GM18858 (cell line): ENCODE measurements around the gene HMCN1.
"Not testable (repeated sequence)": the region's sequence is repeated elsewhere in the genome, so short reads cannot be mapped to it uniquely, and the experiment has no call there.

ENCODE experiments used
- ATAC-seq: cut with Tn5 transposase; IDR thresholded peaks from one replicate; pipeline ENCODE4 v1.9.1; 2021; ENCODE audit not compliant: unreplicated experiment

HMCN1 gene

DNA sequence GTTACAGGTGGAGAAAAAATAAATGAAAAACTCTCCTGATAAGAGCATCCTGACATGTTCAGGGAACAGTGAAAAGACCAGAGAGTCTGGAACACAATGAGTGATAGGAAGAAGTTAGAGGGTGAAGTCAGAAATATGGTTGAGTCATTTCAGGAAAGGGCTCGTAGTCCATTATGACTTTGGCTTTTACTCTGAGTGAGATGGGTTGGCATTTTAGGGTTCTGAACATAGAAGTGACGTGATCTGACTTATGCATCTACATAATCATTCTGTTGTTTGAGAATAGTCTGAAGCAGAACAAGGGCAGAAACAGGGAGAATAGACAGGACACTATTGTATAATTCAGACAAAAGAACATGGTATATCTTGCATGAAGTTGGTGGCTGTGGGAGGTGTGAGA is 5.8 kb downstream of the HMCN1 start:
- ATAC-seq = peak; percentile 83

DNA sequence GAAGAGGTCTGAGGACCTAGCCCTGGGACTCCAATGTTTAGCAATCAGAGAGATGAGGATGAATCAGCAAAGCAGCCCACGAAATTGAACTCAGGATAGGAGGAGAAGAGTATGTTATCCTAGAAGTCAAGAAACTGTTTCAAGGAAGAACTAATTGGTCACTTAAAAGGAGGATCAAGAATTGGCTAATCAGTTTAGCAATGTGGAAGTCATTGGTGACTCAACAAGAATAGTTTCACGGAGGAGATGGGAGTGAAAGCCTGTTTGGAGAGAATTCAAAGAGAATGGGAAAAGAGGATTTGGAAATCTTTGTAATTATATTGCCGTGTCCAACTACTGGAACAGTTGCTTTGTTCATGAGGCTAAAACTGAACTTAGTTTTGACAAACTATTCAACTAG is 7.4 kb downstream of the HMCN1 start:
- no peak for ATAC-seq

DNA sequence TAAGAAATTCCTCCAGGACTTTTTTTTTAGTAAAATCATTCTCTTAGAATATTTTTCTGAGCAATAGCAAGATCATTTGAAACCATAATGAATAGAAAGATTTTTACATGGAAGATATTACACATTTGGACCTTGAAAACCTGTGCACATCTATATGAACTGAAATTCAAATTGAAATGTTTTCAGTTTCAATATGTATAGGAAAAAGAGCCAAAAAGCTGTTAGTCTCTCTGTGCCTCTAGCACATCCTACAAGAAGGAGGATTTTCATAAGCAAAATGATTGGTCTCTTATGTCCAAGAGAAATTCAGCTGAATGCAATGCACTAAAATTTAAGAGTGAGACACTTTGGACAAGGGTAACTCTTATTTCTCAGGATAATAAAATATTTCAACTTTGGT is 8.2 kb downstream of the HMCN1 start:
- no peak for ATAC-seq

DNA sequence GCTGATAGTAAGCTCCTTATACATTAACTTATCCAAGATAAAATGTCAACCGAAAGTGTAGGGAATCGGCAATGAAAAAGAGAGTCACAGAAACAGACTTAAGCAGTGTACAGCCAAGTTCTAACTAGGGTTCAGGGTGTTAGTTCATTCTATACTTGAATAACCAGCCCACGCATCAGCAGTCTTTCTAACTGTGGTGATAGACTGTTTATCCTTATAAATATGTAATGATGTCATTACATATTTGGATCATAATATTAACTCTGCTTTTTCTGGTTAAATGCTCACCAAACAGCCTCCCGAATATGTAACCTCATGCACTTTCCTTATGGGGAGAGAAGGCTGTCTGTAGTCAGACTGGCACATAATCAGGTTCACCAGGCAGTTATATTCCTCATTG is 11.0 kb downstream of the HMCN1 start:
- no peak for ATAC-seq

DNA sequence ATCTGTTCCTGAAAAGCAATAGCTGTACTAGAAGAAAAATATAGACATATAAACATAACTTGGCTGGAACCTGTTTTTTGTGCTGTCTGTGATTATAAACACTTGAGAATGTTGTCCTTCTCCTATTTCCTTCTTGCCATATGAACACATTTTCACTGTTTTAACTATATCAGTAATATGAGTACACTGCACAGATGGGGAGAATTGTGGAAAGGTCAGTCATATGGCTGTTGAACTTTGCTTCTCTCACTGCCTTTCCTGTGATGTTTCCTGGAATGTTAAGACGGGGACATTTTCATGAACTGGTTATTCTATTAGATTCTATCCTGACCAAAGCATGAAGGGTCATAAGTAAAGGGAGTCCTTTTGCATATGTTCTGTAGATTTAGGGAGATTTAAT is 24.9 kb downstream of the HMCN1 start:
- no peak for ATAC-seq

DNA sequence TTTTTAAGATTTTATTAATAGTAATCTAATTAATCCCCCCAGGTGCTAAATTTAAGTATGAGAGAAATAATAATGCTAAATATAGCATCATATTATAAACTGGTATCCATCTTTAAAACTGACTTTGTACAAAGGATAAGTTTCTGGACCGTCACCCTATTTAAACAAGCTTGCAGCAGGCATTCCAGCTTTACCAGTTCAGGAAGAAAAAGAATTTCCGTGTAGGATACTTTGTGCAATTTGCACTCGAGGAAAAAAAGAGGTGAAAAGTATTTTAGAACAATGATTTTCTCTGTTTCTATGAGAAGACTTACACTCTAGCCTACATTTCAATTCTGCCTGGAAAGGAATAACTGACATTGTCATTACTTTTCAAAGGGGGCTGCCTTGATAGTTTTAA is 27.6 kb downstream of the HMCN1 start:
- ATAC-seq = no peak

DNA sequence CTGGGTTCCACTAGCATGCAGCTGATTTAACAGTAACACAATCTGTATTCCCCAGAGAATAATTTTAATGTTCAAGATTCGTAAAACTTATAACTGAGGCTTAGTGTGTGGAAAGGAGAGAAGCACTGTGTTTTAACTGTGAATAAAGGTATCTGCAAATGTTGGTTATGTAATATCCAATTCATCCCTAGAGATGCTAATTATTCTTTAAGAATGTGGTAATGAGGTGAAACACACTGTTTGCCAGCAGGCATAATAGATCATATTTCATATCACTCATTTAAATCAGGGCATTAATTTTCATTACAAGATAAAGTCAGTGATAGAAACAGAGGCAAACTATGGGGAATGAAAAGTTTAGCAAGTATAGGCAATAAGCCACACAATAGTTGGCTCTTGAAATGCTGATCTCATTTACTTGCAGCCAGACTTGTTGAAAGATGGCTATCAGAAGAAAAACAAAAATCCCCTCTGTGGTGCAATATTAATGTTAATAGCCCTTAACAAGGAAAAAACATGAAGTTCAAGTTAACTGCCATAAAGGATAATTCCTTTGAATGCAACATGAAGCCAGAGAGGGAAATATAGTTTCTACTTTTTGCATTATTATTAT is 33.4 kb downstream of the HMCN1 start:
- ATAC-seq = no peak

DNA sequence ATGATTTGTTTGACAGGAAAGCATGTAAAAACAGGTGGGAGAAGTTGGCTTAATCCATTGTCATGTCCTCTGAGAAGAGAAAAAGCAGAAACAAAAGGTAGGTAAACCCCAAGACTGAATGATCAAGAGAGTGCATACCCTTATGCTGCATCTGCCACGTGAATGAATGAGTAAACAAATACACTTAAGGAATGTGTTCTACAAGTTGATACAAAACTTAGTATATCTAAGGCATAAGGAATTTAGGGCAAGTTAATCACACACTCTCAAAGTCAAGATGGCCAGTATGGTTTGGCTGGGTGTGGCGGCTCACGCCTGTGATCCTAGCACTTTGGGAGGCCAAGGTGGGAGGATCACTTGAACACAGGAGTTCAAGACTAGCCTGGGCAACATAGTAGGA is 34.2 kb downstream of the HMCN1 start:
- ATAC-seq = no peak

DNA sequence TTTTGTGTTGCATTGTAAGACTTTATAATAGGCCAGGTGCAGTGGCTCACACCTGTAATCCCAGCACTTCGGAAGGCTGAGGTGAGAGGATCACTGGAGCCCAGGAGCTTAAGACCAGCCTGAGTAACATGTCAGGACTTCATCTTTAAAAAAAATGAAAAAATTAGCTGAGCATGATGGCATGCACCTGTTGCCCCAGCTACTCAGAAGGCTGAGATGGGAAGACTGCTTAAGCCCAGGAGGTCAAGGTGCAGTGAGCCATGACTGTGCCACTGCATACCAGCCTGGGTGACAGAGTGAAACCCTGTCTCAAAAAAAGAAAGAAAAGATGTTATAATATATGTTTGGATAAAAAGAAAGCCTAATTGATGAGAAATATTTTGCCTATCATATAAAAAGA is 34.9 kb downstream of the HMCN1 start:
- ATAC-seq = no peak

DNA sequence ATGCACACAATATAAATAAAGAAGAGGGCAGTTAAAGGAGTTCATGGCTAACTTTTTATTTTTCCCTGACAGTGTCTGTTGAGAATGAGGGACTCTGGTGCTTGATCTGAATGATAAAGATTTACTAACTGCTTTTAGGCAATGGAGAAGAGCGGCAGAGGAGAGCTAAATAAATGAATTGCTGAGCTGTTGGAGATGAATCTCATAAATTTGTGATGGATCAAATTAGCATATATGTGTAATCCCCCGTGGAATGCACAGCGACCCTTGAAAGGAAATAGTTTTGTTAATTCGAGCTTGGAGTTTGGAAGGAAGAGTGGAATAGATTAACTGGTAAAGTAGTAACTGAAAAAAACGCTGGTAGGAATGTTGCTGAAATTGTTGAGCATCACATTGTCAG is 40.2 kb downstream of the HMCN1 start:
- ATAC-seq = no peak

DNA sequence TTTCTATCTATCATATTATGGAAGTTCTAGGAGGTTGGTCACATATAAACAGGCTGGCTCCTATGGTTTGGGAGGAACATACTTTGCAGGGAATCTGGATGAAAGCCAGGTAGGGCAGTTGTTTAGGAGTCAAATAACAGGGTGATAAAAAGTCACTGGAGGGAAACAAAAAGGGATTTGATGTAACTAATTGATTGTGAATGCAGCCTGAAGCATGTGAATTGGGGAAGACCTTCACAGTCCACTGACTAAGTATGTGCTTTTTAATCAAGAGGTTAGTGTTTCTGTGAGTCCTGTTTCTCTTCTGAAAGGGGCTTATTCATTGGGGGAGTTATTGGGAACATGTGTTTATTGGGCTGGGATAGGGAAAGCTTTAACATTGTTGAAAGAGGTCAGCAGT is 41.3 kb downstream of the HMCN1 start:
- no peak for ATAC-seq

DNA sequence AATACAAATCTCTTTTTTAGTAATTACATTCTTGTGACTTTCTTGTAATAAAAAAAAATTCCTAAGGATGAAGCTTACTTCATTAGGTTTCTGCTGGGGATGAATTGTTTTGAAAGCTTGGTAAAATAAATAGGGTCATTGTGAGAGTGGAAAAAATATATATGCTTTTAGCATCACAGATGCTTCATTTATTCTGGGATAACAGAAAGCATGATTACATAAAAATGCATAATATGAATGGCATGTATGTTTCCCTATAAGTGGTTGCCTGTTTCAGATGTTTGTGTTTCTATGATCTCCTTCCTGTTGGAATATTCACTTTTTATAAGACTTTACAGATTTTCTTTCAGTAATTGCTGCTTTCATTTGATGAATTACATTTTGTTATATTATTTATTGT is 42.3 kb downstream of the HMCN1 start:
- no peak for ATAC-seq

DNA sequence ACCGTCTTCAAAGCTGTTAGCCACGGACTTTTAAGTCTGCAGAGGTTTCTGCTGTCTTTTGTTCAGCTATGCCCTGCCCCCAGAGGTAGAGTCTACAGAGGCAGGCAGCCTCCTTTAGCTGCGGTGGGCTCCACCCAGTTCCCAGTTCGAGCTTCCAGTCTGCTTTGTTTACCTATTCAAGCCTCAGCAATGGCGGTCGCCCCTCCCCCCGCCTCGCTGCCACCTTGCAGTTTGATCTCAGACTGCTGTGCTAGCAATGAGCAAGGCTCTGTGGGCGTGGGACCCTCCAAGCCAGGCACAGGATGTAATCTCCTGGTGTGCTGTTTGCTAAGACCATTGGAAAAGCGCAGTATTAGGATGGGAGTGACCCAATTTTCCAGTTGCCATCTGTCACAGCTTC is 49.7 kb downstream of the HMCN1 start:
- not testable (repeated sequence) for ATAC-seq

DNA sequence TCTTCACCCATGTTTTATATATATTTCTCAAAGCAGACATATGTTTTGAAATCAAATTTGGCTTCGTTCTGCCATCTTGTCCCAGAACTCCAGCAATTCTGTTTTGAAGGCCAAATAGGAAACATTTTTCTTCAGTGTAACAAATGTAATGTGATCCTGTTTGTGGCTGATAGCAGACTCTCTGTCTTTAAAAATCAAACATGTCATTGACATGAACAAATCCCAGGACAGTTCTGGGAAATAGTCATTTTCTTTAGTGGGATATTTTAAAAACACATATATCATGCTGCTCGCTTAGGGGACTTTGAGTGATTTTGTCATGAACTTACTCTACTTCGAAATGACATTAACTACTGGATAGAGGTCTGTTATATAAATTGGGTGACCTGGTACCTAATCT is 51.4 kb downstream of the HMCN1 start:
- ATAC-seq = no peak

DNA sequence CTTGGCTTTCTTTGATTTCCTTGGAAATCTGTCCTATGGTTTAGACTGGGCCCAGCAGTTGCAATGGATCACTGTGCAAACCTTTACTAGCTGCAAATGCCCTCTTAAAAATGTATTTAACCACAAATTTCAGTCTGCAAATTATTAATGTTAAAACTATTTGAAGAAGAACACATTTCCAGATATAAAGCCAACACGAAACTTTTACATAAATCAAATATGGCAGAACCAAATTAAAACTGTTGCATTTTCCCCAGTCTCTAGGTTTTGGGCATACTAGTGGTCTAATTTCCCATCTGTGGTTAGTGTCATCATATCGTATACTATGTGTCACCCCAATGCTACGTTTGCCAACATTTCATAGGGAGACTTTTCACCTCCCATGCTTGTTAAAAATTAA is 52.3 kb downstream of the HMCN1 start:
- ATAC-seq = no peak

DNA sequence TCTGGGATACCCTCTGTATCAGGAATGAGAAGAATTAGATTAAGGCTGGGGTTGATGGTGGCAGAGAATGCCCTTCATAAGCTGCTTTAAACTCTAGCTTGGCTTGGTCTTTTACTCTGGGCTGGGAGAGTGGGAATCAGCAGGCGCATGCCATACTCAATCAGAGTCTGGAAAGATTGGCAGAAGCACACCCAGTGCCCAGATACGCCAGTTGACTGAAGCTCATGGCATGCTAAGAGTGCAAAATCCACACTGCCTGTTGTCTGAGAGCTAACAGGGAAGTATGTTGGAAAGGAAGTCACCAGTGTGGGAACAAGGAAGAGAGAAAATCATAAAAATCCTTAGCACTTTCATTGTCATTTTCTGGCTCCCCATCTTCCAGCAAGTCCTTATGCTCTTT is 53.0 kb downstream of the HMCN1 start:
- no peak for ATAC-seq

DNA sequence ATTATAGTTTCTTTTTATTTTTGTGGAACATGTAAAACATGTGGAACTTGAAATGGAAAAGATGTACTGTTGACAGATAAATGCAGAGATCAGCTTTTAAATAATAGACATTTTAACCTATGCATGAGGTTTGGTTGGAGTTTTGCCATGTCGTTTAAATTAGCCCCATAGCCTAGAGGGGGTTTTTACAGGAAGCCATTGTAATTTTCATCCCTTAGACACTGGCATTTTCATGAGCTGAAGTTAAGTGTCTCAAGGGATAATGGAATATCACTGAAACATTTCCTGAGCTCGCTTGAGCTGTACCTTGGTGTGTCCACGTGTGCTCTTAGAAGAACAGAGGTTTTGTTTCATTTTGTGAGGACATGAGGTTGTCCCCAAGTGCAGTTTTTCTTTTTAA is 54.2 kb downstream of the HMCN1 start:
- no peak for ATAC-seq

DNA sequence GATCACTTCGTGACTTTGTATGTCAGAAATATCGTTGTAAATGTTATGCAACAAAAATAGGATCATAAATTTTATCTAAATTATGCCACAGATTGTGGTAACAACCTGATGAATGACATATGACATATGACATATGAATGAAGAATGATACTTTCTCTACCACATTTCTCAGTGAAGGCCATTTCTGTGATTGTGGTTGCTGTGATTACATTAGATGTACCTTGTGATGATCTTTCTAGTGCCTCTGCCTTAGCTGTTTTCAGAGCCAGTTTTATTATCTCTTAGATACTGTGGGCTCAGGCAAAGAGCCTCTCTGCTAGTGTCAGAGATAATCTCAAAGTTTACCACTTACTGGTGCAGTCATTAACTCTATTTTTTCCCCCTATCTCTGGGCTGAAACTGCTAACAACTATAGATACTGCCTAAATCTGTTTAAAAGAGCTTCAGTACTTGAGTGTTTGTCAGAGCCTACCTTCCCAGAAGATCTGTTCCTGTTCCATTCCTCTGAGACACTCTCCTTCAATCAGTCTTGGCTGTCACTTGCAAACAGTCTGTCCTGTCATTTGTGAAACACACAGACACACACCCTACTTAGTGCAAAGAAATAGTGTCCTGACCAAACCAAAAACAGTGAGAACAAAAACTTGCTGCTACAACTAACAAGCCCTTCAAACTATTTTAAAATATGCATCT is 55.5 kb downstream of the HMCN1 start:
- ATAC-seq = no peak

DNA sequence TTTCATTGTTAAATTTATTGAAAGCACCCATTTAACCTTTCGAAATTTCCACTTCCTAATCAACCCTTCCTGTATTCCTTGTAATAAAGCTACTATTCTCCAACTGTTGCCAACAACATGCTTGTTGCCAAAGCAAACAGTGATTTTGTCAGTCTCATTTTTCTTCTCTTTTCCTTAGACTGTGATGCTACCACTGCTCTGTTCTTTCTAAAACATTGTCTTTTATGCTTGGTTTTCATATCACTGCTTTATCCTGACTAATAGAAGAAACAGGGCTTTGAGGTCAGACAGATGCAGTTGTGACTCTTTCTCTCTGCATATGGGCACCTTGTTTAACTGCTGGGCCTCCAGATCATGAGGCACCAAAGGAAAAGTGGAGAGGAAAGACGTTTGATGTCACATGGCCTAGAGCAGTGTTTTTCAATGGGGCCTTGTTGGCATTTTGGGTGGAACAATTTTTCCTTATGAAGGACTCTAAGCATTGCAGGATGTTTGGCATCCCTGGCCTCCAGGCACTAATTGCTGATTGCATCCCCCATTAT is 56.1 kb downstream of the HMCN1 start:
- no peak for ATAC-seq

DNA sequence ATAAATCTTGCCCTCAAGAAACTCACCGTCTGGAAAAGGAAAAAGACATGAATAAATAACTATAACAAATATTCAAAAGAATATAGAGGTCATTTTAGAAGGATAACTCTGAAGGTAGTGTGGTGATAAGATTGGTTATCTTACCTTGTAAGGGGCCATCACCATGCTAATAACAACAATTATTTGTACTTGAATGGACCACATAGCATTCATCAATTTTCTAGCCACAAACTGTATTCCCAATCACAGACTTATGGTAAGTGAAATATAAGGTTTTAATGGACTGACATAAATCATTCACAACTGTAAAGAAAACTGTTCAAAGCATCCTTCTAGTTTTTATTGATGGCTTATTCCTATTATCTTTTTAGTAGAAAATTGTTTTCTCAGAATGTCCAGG is 57.8 kb downstream of the HMCN1 start:
- no peak for ATAC-seq

DNA sequence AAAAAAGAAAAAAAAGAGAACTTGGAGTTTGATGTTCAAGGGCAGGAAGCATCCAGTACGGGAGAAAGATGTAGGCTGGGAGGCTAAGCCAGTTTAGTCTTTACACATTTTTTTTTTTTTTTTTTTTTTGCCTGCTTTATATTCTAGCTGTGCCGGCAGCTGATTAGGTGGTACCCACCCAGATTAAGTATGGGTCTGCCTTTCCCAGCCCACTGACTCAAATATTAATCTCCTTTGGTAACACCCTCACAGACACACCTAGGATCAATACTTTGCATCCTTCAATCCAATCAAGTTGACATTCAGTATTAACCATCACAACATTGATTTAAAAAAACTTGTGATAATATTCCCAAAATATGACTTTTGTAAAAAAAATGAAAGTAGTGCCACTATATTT is 60.3 kb downstream of the HMCN1 start:
- ATAC-seq = not testable (repeated sequence)

DNA sequence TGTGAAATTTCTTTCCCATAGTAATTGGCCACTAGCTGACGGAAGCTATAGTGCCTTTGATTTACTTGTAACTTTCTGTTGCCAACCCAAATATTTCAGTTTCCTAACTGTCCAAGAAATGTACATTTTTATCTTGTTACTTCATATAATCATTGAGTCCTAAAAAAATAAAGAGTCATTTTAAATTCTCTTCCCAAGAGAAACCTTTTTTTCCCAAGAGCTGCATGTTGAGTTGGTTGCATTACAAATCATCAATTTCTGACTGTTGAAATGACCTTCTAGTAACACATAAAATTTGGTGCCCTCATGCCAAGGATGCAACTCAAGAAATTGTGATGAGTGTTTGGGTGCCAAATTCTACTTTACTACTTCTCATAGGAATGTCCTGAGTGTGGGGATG is 61.0 kb downstream of the HMCN1 start:
- ATAC-seq = no peak

DNA sequence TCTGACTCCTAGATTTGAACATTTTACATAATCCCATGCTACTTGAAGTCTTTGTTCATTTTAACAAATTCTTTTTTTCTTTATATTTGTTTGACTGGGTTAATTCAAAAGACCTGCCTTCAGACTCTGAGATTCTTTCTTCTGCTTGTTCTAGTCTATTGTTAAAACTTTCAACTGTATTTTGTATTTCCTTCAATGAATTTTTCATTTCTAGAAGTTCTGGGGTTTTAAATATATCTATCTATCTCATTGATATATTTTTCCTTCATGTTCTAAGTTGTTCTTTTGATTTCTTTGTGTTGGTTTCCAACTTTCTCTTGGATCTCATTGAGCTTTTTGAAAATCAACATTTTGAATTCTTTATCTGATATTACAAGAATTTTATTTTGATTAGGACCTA is 64.3 kb downstream of the HMCN1 start:
- no peak for ATAC-seq
